PC-3 (cell line): ENCODE results near the gene ADTRP. TPM values are rescaled to one million over a fixed set of nuclear protein-coding genes. Genes with fewer than 3 reads are reported as not detected.

Experiments
- ATAC-seq: fragments of 200-7000 bp; cut with Tn5 transposase; 2 replicates; pipeline ENCODE4 v1.9.1; 2020; ENCODE audit warnings: mild to moderate bottlenecking, moderate library complexity
- BruUV-seq: library from RNA; stranded (reverse); fragments of 400-500 nt; replicated peaks from 2 replicates; lab custom pipeline; 2021; lab: Mats Ljungman, UMichigan
- CTCF ChIA-PET: fragments of 300-600 bp; sonication (Branson Sonifier 250); formaldehyde crosslinking; loops from one replicate; lab custom pipeline; 2022; ENCODE audit warnings: antibody characterized with exemption; lab: Charles Lee
- POLR2A ChIA-PET: fragments of 300-600 bp; sonication (Branson Sonifier 250); formaldehyde crosslinking; loops from one replicate; lab custom pipeline; 2022; ENCODE audit warnings: antibody characterized with exemption; ENCODE audit not compliant: unreplicated experiment; lab: Charles Lee
- DNase-seq: peaks from one replicate; pipeline ENCODE4 v3.0.0-alpha.2; 2015
- H2AFZ ChIP-seq: fragments of 300-600 bp; sonication (generic); 2 replicates; pipeline ENCODE4 v1.6.0; 2016; ENCODE audit warnings: antibody characterized with exemption, low read length
- H3F3A ChIP-seq: fragments of 300-600 bp; sonication (generic); one replicate; pipeline ENCODE4 v1.6.0; 2017; ENCODE audit warnings: antibody characterized with exemption, low read length, control low read depth, mild to moderate bottlenecking; ENCODE audit not compliant: unreplicated experiment
- H3K27ac ChIP-seq: fragments of 300-600 bp; sonication (generic); 2 replicates; pipeline ENCODE4 v1.5.1; 2016; ENCODE audit warnings: mild to moderate bottlenecking, low read length
- H3K27me3 ChIP-seq: fragments of 300-600 bp; sonication (generic); 2 replicates; pipeline ENCODE4 v1.6.1; 2016; ENCODE audit warnings: low read length, mixed read lengths
- H3K36me3 ChIP-seq: fragments of 300-600 bp; sonication (generic); 2 replicates; pipeline ENCODE4 v1.6.1; 2016; ENCODE audit warnings: low read depth, mixed run types, low read length, mixed read lengths
- H3K4me1 ChIP-seq: fragments of 300-600 bp; sonication (generic); 2 replicates; pipeline ENCODE4 v1.5.1; 2016; ENCODE audit warnings: low read length; ENCODE audit not compliant: insufficient read depth
- H3K4me2 ChIP-seq: fragments of 300-600 bp; sonication (generic); 2 replicates; pipeline ENCODE4 v1.6.0; 2016; ENCODE audit warnings: low read length
- H3K4me3 ChIP-seq: fragments of 300-600 bp; sonication (generic); 2 replicates; pipeline ENCODE4 v1.5.1; 2016; ENCODE audit warnings: mild to moderate bottlenecking, low read length, mixed read lengths
- H3K79me2 ChIP-seq: fragments of 300-600 bp; sonication (generic); 2 replicates; pipeline ENCODE4 v1.6.1; 2017; ENCODE audit warnings: low read length, mixed read lengths
- H3K9ac ChIP-seq: fragments of 300-600 bp; sonication (generic); 2 replicates; pipeline ENCODE4 v1.6.0; 2016; ENCODE audit warnings: mild to moderate bottlenecking, low read length
- H3K9me2 ChIP-seq: fragments of 300-600 bp; sonication (generic); replicated peaks from 2 replicates; pipeline ENCODE4 v1.6.1; 2016; ENCODE audit warnings: mixed run types, low read length, mixed read lengths
- H3K9me3 ChIP-seq: fragments of 300-600 bp; sonication (generic); 2 replicates; pipeline ENCODE4 v1.6.1; 2016; ENCODE audit warnings: low read length, mixed read lengths
- H4K20me1 ChIP-seq: fragments of 300-600 bp; sonication (generic); 2 replicates; pipeline ENCODE4 v1.6.1; 2016; ENCODE audit warnings: low read length, mixed read lengths
- EZH2 ChIP-seq: fragments of 300-600 bp; sonication (generic); IDR thresholded peaks from one replicate; pipeline ENCODE4 v1.6.1; 2017; ENCODE audit warnings: antibody characterized with exemption, mild to moderate bottlenecking, low read length; ENCODE audit not compliant: unreplicated experiment
- EZH2phosphoT487 ChIP-seq: fragments of 300-600 bp; sonication (generic); IDR thresholded peaks from 2 replicates; pipeline ENCODE4 v1.6.1; 2018; ENCODE audit warnings: mild to moderate bottlenecking, antibody characterized with exemption, low read length, borderline replicate concordance
- intact Hi-C: fragments of 100-400 bp; cut with micrococcal nuclease; formaldehyde crosslinking; loops from 2 replicates; pipeline ENCODE4 v1.9.0; 2023
- total RNA-seq: library from RNA; depleted of rRNA; stranded (reverse); fragments of >200 nt; gene quantifications from 2 replicates; pipeline ENCODE4 v1.2.3, GENCODE V29; 2014
- TF ChIP-seq, protein P1 (sequence below): fragments of 300-600 bp; sonication (generic); conservative IDR thresholded peaks from 2 replicates; pipeline ENCODE4 v1.5.1; 2017; ENCODE audit warnings: antibody characterized with exemption, low read depth, mild to moderate bottlenecking, low read length

The ADTRP gene
- total RNA-seq, 1 experiment from 2014 or later: not detected

GRCh38 chr6:11795403-11795802, 16.8 kb upstream of the ADTRP start:
- no peak overlapping the region for H3K27ac ChIP-seq
- H2AFZ ChIP-seq: no peak overlapping the region
- no peak overlapping the region for H3K9ac ChIP-seq
- H3K4me1 ChIP-seq: 0 out of 2 replicates have a peak, but pooled peaks cover 8% of the 10 kb centered on the region
- ATAC-seq (no peak), DNase-seq (no peak)
- H3K27me3 ChIP-seq: no peaks in the 10 kb centered on the region
- intact Hi-C loops: no loop called here
- H3K4me2 ChIP-seq: no peak overlapping the region
- H4K20me1 ChIP-seq: no peaks in the 10 kb centered on the region
- H3K9me2 ChIP-seq: no peaks in the 10 kb centered on the region
- POLR2A ChIA-PET: no interaction called here
- H3K9me3 ChIP-seq: no peaks in the 10 kb centered on the region
- H3K79me2 ChIP-seq: no peaks in the 10 kb centered on the region
- no TSS peak for BruUV-seq
- CTCF ChIA-PET: interaction anchor here (0.6 kb wide), 1 partner anchor 26 kb away, joined by 6 read pairs; no protein-coding TSS in a partner anchor
- H3K36me3 ChIP-seq: no peaks in the 10 kb centered on the region
- TF ChIP-seq EZH2phosphoT487 (no peak), EZH2 (no peak)
- TF ChIP-seq, protein P1, sequence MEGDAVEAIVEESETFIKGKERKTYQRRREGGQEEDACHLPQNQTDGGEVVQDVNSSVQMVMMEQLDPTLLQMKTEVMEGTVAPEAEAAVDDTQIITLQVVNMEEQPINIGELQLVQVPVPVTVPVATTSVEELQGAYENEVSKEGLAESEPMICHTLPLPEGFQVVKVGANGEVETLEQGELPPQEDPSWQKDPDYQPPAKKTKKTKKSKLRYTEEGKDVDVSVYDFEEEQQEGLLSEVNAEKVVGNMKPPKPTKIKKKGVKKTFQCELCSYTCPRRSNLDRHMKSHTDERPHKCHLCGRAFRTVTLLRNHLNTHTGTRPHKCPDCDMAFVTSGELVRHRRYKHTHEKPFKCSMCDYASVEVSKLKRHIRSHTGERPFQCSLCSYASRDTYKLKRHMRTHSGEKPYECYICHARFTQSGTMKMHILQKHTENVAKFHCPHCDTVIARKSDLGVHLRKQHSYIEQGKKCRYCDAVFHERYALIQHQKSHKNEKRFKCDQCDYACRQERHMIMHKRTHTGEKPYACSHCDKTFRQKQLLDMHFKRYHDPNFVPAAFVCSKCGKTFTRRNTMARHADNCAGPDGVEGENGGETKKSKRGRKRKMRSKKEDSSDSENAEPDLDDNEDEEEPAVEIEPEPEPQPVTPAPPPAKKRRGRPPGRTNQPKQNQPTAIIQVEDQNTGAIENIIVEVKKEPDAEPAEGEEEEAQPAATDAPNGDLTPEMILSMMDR: no peak
- H3K4me3 ChIP-seq: no peak overlapping the region
- no peaks in the 10 kb centered on the region for H3F3A ChIP-seq

- no peaks in the 10 kb centered on the region for H3K36me3 ChIP-seq
- ChIA-PET CTCF (no interaction called here), POLR2A (no interaction called here)
- H3K27ac ChIP-seq: no peak overlapping the region
- H3K4me2 ChIP-seq: no peak overlapping the region
- H3K9me2 ChIP-seq: no peaks in the 10 kb centered on the region
- H3K9me3 ChIP-seq: no peaks in the 10 kb centered on the region
- BruUV-seq: no TSS peak
- H3K9ac ChIP-seq: no peak overlapping the region
- H4K20me1 ChIP-seq: no peaks in the 10 kb centered on the region
- no peak overlapping the region for H3K4me3 ChIP-seq
- intact Hi-C loops: no loop called here
- H3K4me1 ChIP-seq: 0 out of 2 replicates have a peak, but pooled peaks cover 8% of the 10 kb centered on the region
- H2AFZ ChIP-seq: no peak overlapping the region
- no peaks in the 10 kb centered on the region for H3F3A ChIP-seq
- no peaks in the 10 kb centered on the region for H3K27me3 ChIP-seq
- no peak for ATAC-seq
- TF ChIP-seq, protein P1: no peak
- TF ChIP-seq EZH2phosphoT487 (no peak), EZH2 (no peak)
- no peaks in the 10 kb centered on the region for H3K79me2 ChIP-seq
- no peak for DNase-seq
These were observed 14.7 kb upstream of the ADTRP start for GRCh38 chr6:11793277-11793676.

- no peak for ATAC-seq
- ChIA-PET POLR2A (no interaction called here), CTCF (no interaction called here)
These were observed 12.9 kb upstream of the ADTRP start for GRCh38 chr6:11791354-11792107.

More at GRCh38 chr6:11791354-11792107, 12.9 kb upstream of the ADTRP start:
- DNase-seq: no peak
- Histone ChIP-seq H3K79me2 (no peaks in the 10 kb centered on the region), H3K9ac (no peak overlapping the region), H3K4me3 (no peak overlapping the region), H3F3A (no peaks in the 10 kb centered on the region), H3K36me3 (no peaks in the 10 kb centered on the region), H4K20me1 (no peaks in the 10 kb centered on the region), H3K27ac (no peak overlapping the region), H2AFZ (no peak overlapping the region), H3K27me3 (no peaks in the 10 kb centered on the region), H3K9me3 (no peaks in the 10 kb centered on the region), H3K4me2 (no peak overlapping the region), H3K9me2 (no peaks in the 10 kb centered on the region), H3K4me1 (0 out of 2 replicates have a peak, but pooled peaks cover 8% of the 10 kb centered on the region)
- TF ChIP-seq EZH2: no peak
- TF ChIP-seq, protein P1: no peak
- no peak for TF ChIP-seq EZH2phosphoT487
- BruUV-seq: no TSS peak
- intact Hi-C loops: no loop called here
